Measurements from ENCODE around the gene PNMA8A. TPM values are rescaled to one million over a fixed set of nuclear protein-coding genes. Genes with fewer than 3 reads are reported as not detected.

The PNMA8A gene
- total and polyA plus RNA-seq, 7 experiments from 2014 or later: 0.62 to 0.86 TPM; not detected in 5

- Mint-ChIP-seq H3K4me1 (peaks cover 0 to 7% (median 3%) of the 10 kb centered on the region in 7 donors), H3K9me3 (no peaks in the 10 kb centered on the region), H3K4me3 (no peak overlapping the region), H3K27me3 (peaks cover 37 to 60% (median 39%) of the 10 kb centered on the region in 5 donors), H3K27ac (no peak overlapping the region), H3K36me3 (peaks cover 0 to 3% (median 0%) of the 10 kb centered on the region in 5 donors)
- H3K4me1 ChIP-seq (ENCODE audit: control insufficient read depth in 2 of 2, insufficient read depth in 2 of 2, low read length in 2 of 2): no peaks in the 10 kb centered on the region
- intact Hi-C loops (cut with micrococcal nuclease): no loop called here
- no peak overlapping the region for H3K27ac ChIP-seq (ENCODE audit: low read depth, low read length)
- no peak for DNase-seq
- peaks cover 0 to 8% of the 10 kb centered on the region in 2 donors for H3K27me3 ChIP-seq (ENCODE audit: control insufficient read depth in 2 of 2, insufficient read depth in 2 of 2, low read length in 2 of 2)
- no peaks in the 10 kb centered on the region for H3K9me3 ChIP-seq (ENCODE audit: control insufficient read depth in 2 of 3, low read length in 3 of 3)
- CTCF ChIA-PET: no interaction called here
- ATAC-seq: no peak
- no peaks in the 10 kb centered on the region for H3K36me3 ChIP-seq (ENCODE audit: control insufficient read depth in 2 of 3, insufficient read depth in 3 of 3, low read length in 3 of 3)
- POLR2A ChIA-PET: no interaction called here
- H3K4me3 ChIP-seq (ENCODE audit: low read length): no peak overlapping the region
Measured at GRCh38 chr19:46475986-46476385, 4.6 kb upstream of the PNMA8A start.

GRCh38 chr19:46474211-46474610, 2.8 kb upstream of the PNMA8A start:
- Mint-ChIP-seq H3K4me3 (no peak overlapping the region), H3K9me3 (no peaks in the 10 kb centered on the region), H3K36me3 (peaks cover 0 to 3% (median 0%) of the 10 kb centered on the region in 5 donors), H3K4me1 (peaks cover 0 to 7% (median 3%) of the 10 kb centered on the region in 7 donors), H3K27me3 (peaks cover 40 to 69% (median 51%) of the 10 kb centered on the region in 5 donors), H3K27ac (no peak overlapping the region)
- no peaks in the 10 kb centered on the region for H3K36me3 ChIP-seq (ENCODE audit: control insufficient read depth in 2 of 3, insufficient read depth in 3 of 3, low read length in 3 of 3)
- DNase-seq (no peak), ATAC-seq (no peak)
- POLR2A ChIA-PET: no interaction called here
- CTCF ChIA-PET: interaction anchor here (0.6 to 1.1 kb wide), 2 partner anchors 67 to 78 kb away, joined by 3 read pairs; no protein-coding TSS in a partner anchor
- no peak overlapping the region for H3K27ac ChIP-seq (ENCODE audit: low read depth, low read length)
- peaks cover 5 to 8% of the 10 kb centered on the region in 2 donors for H3K27me3 ChIP-seq (ENCODE audit: control insufficient read depth in 2 of 2, insufficient read depth in 2 of 2, low read length in 2 of 2)
- H3K4me3 ChIP-seq (ENCODE audit: low read length): no peak overlapping the region
- no peaks in the 10 kb centered on the region for H3K9me3 ChIP-seq (ENCODE audit: control insufficient read depth in 2 of 3, low read length in 3 of 3)
- no peaks in the 10 kb centered on the region for H3K4me1 ChIP-seq (ENCODE audit: control insufficient read depth in 2 of 2, insufficient read depth in 2 of 2, low read length in 2 of 2)
- intact Hi-C loops (cut with micrococcal nuclease): no loop called here

- Mint-ChIP-seq H3K4me1 (peaks cover 0 to 6% (median 0%) of the 10 kb centered on the region in 7 donors), H3K36me3 (peaks cover 0 to 3% (median 0%) of the 10 kb centered on the region in 5 donors), H3K9me3 (no peaks in the 10 kb centered on the region), H3K27ac (no peak overlapping the region), H3K4me3 (no peak overlapping the region), H3K27me3 (peaks cover 36 to 62% (median 50%) of the 10 kb centered on the region in 5 donors)
- ATAC-seq: no peak
- Histone ChIP-seq H3K4me1 (ENCODE audit: control insufficient read depth in 2 of 2, insufficient read depth in 2 of 2, low read length in 2 of 2) (no peaks in the 10 kb centered on the region), H3K27me3 (ENCODE audit: control insufficient read depth in 2 of 2, insufficient read depth in 2 of 2, low read length in 2 of 2) (peaks cover 5 to 8% of the 10 kb centered on the region in 2 donors), H3K36me3 (ENCODE audit: control insufficient read depth in 2 of 3, insufficient read depth in 3 of 3, low read length in 3 of 3) (no peaks in the 10 kb centered on the region), H3K27ac (ENCODE audit: low read depth, low read length) (no peak overlapping the region), H3K9me3 (ENCODE audit: control insufficient read depth in 2 of 3, low read length in 3 of 3) (no peaks in the 10 kb centered on the region), H3K4me3 (ENCODE audit: low read length) (no peak overlapping the region)
- DNase-seq: no peak
- ChIA-PET POLR2A (interaction anchor here (0.6 kb wide), 1 partner anchor 16 kb away, joined by 3 read pairs; no protein-coding TSS in a partner anchor), CTCF (no interaction called here)
- intact Hi-C loops (cut with micrococcal nuclease): no loop called here
Measured at GRCh38 chr19:46472592-46472991, 1.2 kb upstream of the PNMA8A start.

GRCh38 chr19:46471811-46472543, 614 bp upstream of the PNMA8A start:
- H3K4me3 ChIP-seq (ENCODE audit: low read length): no peak overlapping the region
- peaks cover 36 to 62% (median 50%) of the 10 kb centered on the region in 5 donors for H3K27me3 Mint-ChIP-seq
- CTCF ChIA-PET: no interaction called here

GRCh38 chr19:46470376-46470775, 987 bp downstream of the PNMA8A start:
- ATAC-seq (no peak), DNase-seq (no peak)
- no peak overlapping the region for H3K4me3 Mint-ChIP-seq
- peaks cover 0 to 6% (median 0%) of the 10 kb centered on the region in 7 donors for H3K4me1 Mint-ChIP-seq
- ChIA-PET POLR2A (no interaction called here), CTCF (no interaction called here)
- H3K36me3 ChIP-seq (ENCODE audit: control insufficient read depth in 2 of 3, insufficient read depth in 3 of 3, low read length in 3 of 3): no peaks in the 10 kb centered on the region
- H3K4me1 ChIP-seq (ENCODE audit: control insufficient read depth in 2 of 2, insufficient read depth in 2 of 2, low read length in 2 of 2): no peaks in the 10 kb centered on the region
- intact Hi-C loops (cut with micrococcal nuclease): no loop called here
- no peaks in the 10 kb centered on the region for H3K9me3 ChIP-seq (ENCODE audit: control insufficient read depth in 2 of 3, low read length in 3 of 3)
- H3K27me3 Mint-ChIP-seq: peaks cover 36 to 57% (median 57%) of the 10 kb centered on the region in 5 donors
- H3K9me3 Mint-ChIP-seq: no peaks in the 10 kb centered on the region
- peaks cover 0 to 3% (median 0%) of the 10 kb centered on the region in 5 donors for H3K36me3 Mint-ChIP-seq
- H3K4me3 ChIP-seq (ENCODE audit: low read length): no peak overlapping the region
- H3K27ac Mint-ChIP-seq: no peak overlapping the region
- H3K27me3 ChIP-seq (ENCODE audit: control insufficient read depth in 2 of 2, insufficient read depth in 2 of 2, low read length in 2 of 2): peaks cover 5 to 8% of the 10 kb centered on the region in 2 donors
- no peak overlapping the region for H3K27ac ChIP-seq (ENCODE audit: low read depth, low read length)

More at GRCh38 chr19:46471811-46472543, 614 bp upstream of the PNMA8A start:
- no peaks in the 10 kb centered on the region for H3K36me3 ChIP-seq (ENCODE audit: control insufficient read depth in 2 of 3, insufficient read depth in 3 of 3, low read length in 3 of 3)
- Mint-ChIP-seq H3K9me3 (no peaks in the 10 kb centered on the region), H3K27ac (no peak overlapping the region), H3K4me3 (peak overlapping the region in 4 of 10 donors; percentile 12 to 57 (median 36)), H3K4me1 (peaks cover 0 to 6% (median 0%) of the 10 kb centered on the region in 7 donors), H3K36me3 (peaks cover 0 to 3% (median 0%) of the 10 kb centered on the region in 5 donors)
- no peak overlapping the region for H3K27ac ChIP-seq (ENCODE audit: low read depth, low read length)
- no peak for ATAC-seq
- POLR2A ChIA-PET: no interaction called here
- peaks cover 5 to 8% of the 10 kb centered on the region in 2 donors for H3K27me3 ChIP-seq (ENCODE audit: control insufficient read depth in 2 of 2, insufficient read depth in 2 of 2, low read length in 2 of 2)
- no peaks in the 10 kb centered on the region for H3K4me1 ChIP-seq (ENCODE audit: control insufficient read depth in 2 of 2, insufficient read depth in 2 of 2, low read length in 2 of 2)
- no peak for DNase-seq
- intact Hi-C loops (cut with micrococcal nuclease): no loop called here
- no peaks in the 10 kb centered on the region for H3K9me3 ChIP-seq (ENCODE audit: control insufficient read depth in 2 of 3, low read length in 3 of 3)

- no peak for ATAC-seq
- H3K36me3 ChIP-seq (ENCODE audit: control insufficient read depth in 2 of 3, insufficient read depth in 3 of 3, low read length in 3 of 3): no peaks in the 10 kb centered on the region
- no peak overlapping the region for H3K4me3 ChIP-seq (ENCODE audit: low read length)
- Mint-ChIP-seq H3K36me3 (peaks cover 0 to 4% (median 0%) of the 10 kb centered on the region in 5 donors), H3K27ac (no peak overlapping the region), H3K9me3 (peaks cover 0 to 3% (median 0%) of the 10 kb centered on the region in 11 donors), H3K27me3 (peaks cover 36 to 61% (median 52%) of the 10 kb centered on the region in 5 donors), H3K4me1 (peaks cover 0 to 6% (median 0%) of the 10 kb centered on the region in 7 donors), H3K4me3 (no peak overlapping the region)
- intact Hi-C loops (cut with micrococcal nuclease): no loop called here
- peaks cover 5 to 8% of the 10 kb centered on the region in 2 donors for H3K27me3 ChIP-seq (ENCODE audit: control insufficient read depth in 2 of 2, insufficient read depth in 2 of 2, low read length in 2 of 2)
- H3K27ac ChIP-seq (ENCODE audit: low read depth, low read length): no peak overlapping the region
- H3K4me1 ChIP-seq (ENCODE audit: control insufficient read depth in 2 of 2, insufficient read depth in 2 of 2, low read length in 2 of 2): no peaks in the 10 kb centered on the region
- H3K9me3 ChIP-seq (ENCODE audit: control insufficient read depth in 2 of 3, low read length in 3 of 3): no peaks in the 10 kb centered on the region
- ChIA-PET POLR2A (no interaction called here), CTCF (no interaction called here)
- no peak for DNase-seq
Measured at GRCh38 chr19:46469541-46470185, 1.7 kb downstream of the PNMA8A start.

All from naive thymus-derived CD4-positive, alpha-beta T cell (primary cell).